Measurements from ENCODE around the gene TENM3.

GRCh38 chr4:182593864-182594263 is 350.7 kb downstream of the TENM3 start:
- TF ChIP-seq CTCF (tag by site-specific recombination; IDR thresholded peaks at IDR 0.05) (no peak), ZNF76 (tag by site-specific recombination; IDR thresholded peaks at IDR 0.05; ENCODE audit: borderline replicate concordance, low read depth) (no peak), MZF1 (tag by site-specific recombination; IDR thresholded peaks at IDR 0.05; ENCODE audit: borderline replicate concordance) (no peak), ZNF114 (tag by site-specific recombination; IDR thresholded peaks at IDR 0.05) (no peak), ZNF561 (tag by site-specific recombination; IDR thresholded peaks at IDR 0.05; ENCODE audit: borderline replicate concordance) (no peak), GLI4 (tag by site-specific recombination; IDR thresholded peaks at IDR 0.05) (no peak), RBAK (tag by site-specific recombination; IDR thresholded peaks at IDR 0.05) (no peak), HOXA7 (CRISPR knock-in tag; IDR thresholded peaks at IDR 0.05; ENCODE audit: borderline replicate concordance) (no peak), KLF9 (tag by site-specific recombination; IDR thresholded peaks at IDR 0.05; ENCODE audit: low read depth) (no peak), ZNF785 (tag by site-specific recombination; IDR thresholded peaks at IDR 0.05) (no peak), ZSCAN18 (tag by site-specific recombination; IDR thresholded peaks at IDR 0.05) (no peak), BCL11A (tag by site-specific recombination; IDR thresholded peaks at IDR 0.05; ENCODE audit: low read depth) (no peak)
- TF ChIP-seq, protein P1, sequence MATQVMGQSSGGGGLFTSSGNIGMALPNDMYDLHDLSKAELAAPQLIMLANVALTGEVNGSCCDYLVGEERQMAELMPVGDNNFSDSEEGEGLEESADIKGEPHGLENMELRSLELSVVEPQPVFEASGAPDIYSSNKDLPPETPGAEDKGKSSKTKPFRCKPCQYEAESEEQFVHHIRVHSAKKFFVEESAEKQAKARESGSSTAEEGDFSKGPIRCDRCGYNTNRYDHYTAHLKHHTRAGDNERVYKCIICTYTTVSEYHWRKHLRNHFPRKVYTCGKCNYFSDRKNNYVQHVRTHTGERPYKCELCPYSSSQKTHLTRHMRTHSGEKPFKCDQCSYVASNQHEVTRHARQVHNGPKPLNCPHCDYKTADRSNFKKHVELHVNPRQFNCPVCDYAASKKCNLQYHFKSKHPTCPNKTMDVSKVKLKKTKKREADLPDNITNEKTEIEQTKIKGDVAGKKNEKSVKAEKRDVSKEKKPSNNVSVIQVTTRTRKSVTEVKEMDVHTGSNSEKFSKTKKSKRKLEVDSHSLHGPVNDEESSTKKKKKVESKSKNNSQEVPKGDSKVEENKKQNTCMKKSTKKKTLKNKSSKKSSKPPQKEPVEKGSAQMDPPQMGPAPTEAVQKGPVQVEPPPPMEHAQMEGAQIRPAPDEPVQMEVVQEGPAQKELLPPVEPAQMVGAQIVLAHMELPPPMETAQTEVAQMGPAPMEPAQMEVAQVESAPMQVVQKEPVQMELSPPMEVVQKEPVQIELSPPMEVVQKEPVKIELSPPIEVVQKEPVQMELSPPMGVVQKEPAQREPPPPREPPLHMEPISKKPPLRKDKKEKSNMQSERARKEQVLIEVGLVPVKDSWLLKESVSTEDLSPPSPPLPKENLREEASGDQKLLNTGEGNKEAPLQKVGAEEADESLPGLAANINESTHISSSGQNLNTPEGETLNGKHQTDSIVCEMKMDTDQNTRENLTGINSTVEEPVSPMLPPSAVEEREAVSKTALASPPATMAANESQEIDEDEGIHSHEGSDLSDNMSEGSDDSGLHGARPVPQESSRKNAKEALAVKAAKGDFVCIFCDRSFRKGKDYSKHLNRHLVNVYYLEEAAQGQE (tag by site-specific recombination; IDR thresholded peaks at IDR 0.05): no peak
- TF ChIP-seq, protein P2, sequence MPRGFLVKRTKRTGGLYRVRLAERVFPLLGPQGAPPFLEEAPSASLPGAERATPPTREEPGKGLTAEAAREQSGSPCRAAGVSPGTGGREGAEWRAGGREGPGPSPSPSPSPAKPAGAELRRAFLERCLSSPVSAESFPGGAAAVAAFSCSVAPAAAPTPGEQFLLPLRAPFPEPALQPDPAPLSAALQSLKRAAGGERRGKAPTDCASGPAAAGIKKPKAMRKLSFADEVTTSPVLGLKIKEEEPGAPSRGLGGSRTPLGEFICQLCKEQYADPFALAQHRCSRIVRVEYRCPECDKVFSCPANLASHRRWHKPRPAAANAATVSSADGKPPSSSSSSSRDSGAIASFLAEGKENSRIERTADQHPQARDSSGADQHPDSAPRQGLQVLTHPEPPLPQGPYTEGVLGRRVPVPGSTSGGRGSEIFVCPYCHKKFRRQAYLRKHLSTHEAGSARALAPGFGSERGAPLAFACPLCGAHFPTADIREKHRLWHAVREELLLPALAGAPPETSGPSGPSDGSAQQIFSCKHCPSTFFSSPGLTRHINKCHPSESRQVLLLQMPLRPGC (tag by site-specific recombination; IDR thresholded peaks at IDR 0.05): no peak
